H9 (cell line): ENCODE measurements around the gene TLE4. TPM values are rescaled to one million over a fixed set of nuclear protein-coding genes. Genes with fewer than 3 reads are reported as not detected.

ENCODE experiments used
- DNase-seq: peaks from one replicate; pipeline ENCODE4 v3.0.0-alpha.2; 2017
- H2AFZ ChIP-seq: one replicate; pipeline ENCODE4 v1.6.1; 2013; ENCODE audit warnings: mild to moderate bottlenecking, low read length, control low read depth, moderate library complexity
- H2AK5ac ChIP-seq: 2 replicates; pipeline ENCODE4 v1.6.1; 2013; ENCODE audit warnings: low read length, control low read depth, mixed read lengths; ENCODE audit not compliant: insufficient read length
- H2BK120ac ChIP-seq: one replicate; pipeline ENCODE4 v1.6.1; 2013; ENCODE audit warnings: low read depth, mild to moderate bottlenecking, low read length, control low read depth, inconsistent platforms; ENCODE audit not compliant: poor library complexity, severe bottlenecking
- H2BK12ac ChIP-seq: 2 replicates; pipeline ENCODE4 v1.6.1; 2013; ENCODE audit warnings: low read length, control low read depth, mixed read lengths, low read depth; ENCODE audit not compliant: insufficient read length
- H2BK15ac ChIP-seq: 2 replicates; pipeline ENCODE4 v1.6.1; 2013; ENCODE audit warnings: low read depth, low read length, control low read depth
- H2BK20ac ChIP-seq: one replicate; pipeline ENCODE4 v1.6.1; 2013; ENCODE audit warnings: low read depth, mild to moderate bottlenecking, low read length, control low read depth, inconsistent platforms; ENCODE audit not compliant: poor library complexity, severe bottlenecking
- H2BK5ac ChIP-seq: 2 replicates; pipeline ENCODE4 v1.6.1; 2013; ENCODE audit warnings: low read length, control low read depth, mixed read lengths; ENCODE audit not compliant: insufficient read length
- H3K14ac ChIP-seq: 2 replicates; pipeline ENCODE4 v1.6.1; 2013; ENCODE audit warnings: low read length, control low read depth; ENCODE audit not compliant: insufficient read depth
- H3K18ac ChIP-seq: 2 replicates; pipeline ENCODE4 v1.6.1; 2013; ENCODE audit warnings: low read depth, mild to moderate bottlenecking, mixed read lengths, low read length, control low read depth; ENCODE audit not compliant: insufficient read length
- H3K23ac ChIP-seq: 2 replicates; pipeline ENCODE4 v1.6.1; 2013; ENCODE audit warnings: low read length, control low read depth, mixed read lengths, low read depth; ENCODE audit not compliant: insufficient read length
- H3K23me2 ChIP-seq: 2 replicates; pipeline ENCODE4 v1.6.1; 2013; ENCODE audit warnings: low read depth, mild to moderate bottlenecking, mixed read lengths, low read length, control low read depth; ENCODE audit not compliant: insufficient read length, poor library complexity, severe bottlenecking
- H3K27ac ChIP-seq: 2 replicates; pipeline ENCODE4 v1.5.1; 2013; ENCODE audit warnings: low read length, control low read depth, mixed read lengths, low read depth; ENCODE audit not compliant: insufficient read length
- H3K27me3 ChIP-seq: 2 replicates; pipeline ENCODE4 v1.6.1; 2013; ENCODE audit warnings: low read length, control low read depth, inconsistent platforms; ENCODE audit not compliant: insufficient read depth
- H3K4ac ChIP-seq: 2 replicates; pipeline ENCODE4 v1.6.1; 2013; ENCODE audit warnings: low read depth, mild to moderate bottlenecking, control low read depth, inconsistent platforms, low read length, moderate library complexity
- H3K4me1 ChIP-seq: 2 replicates; pipeline ENCODE4 v1.6.1; 2013; ENCODE audit warnings: low read length, control low read depth, inconsistent platforms; ENCODE audit not compliant: insufficient read depth
- H3K4me2 ChIP-seq: 2 replicates; pipeline ENCODE4 v1.6.1; 2013; ENCODE audit warnings: low read length, control low read depth, mixed read lengths; ENCODE audit not compliant: insufficient read length, insufficient read depth
- H3K56ac ChIP-seq: 2 replicates; pipeline ENCODE4 v1.6.1; 2013; ENCODE audit warnings: low read depth, mild to moderate bottlenecking, mixed read lengths, low read length, control low read depth; ENCODE audit not compliant: insufficient read length
- H3K79me1 ChIP-seq: 2 replicates; pipeline ENCODE4 v1.6.1; 2013; ENCODE audit warnings: low read depth, mild to moderate bottlenecking, moderate library complexity, low read length, control low read depth, inconsistent platforms; ENCODE audit not compliant: insufficient read depth, poor library complexity, severe bottlenecking
- H3K79me2 ChIP-seq: 2 replicates; pipeline ENCODE4 v1.6.1; 2013; ENCODE audit warnings: low read length, control low read depth, inconsistent platforms; ENCODE audit not compliant: insufficient read depth
- H3K9ac ChIP-seq: 2 replicates; pipeline ENCODE4 v1.6.1; 2013; ENCODE audit warnings: low read length, control low read depth, mixed read lengths; ENCODE audit not compliant: insufficient read length; ENCODE audit errors: extremely low read depth
- H3K9me3 ChIP-seq: one replicate; pipeline ENCODE4 v1.6.1; 2013; ENCODE audit warnings: low read depth, low read length, inconsistent platforms; ENCODE audit not compliant: control insufficient read depth
- H3T11ph ChIP-seq: one replicate; pipeline ENCODE4 v1.6.1; 2013; ENCODE audit warnings: mild to moderate bottlenecking, low read length, control low read depth, inconsistent platforms
- H4K20me1 ChIP-seq: one replicate; pipeline ENCODE4 v1.6.1; 2013; ENCODE audit not compliant: control insufficient read depth, insufficient read length, insufficient read depth
- H4K5ac ChIP-seq: 2 replicates; pipeline ENCODE4 v1.6.1; 2013; ENCODE audit warnings: low read depth, mild to moderate bottlenecking, mixed read lengths, low read length, control low read depth; ENCODE audit not compliant: insufficient read length
- H4K8ac ChIP-seq: replicated peaks from 2 replicates; pipeline ENCODE4 v1.6.1; 2013; ENCODE audit warnings: low read length, control low read depth, mixed read lengths, low read depth; ENCODE audit not compliant: insufficient read length
- H4K91ac ChIP-seq: 2 replicates; pipeline ENCODE4 v1.6.1; 2013; ENCODE audit warnings: low read depth, mild to moderate bottlenecking, moderate library complexity, mixed read lengths, low read length, control low read depth; ENCODE audit not compliant: insufficient read length
- H3K27ac Mint-ChIP-seq, 3 experiments: 2 replicates in 2 of 3; 3 replicates in 1 of 3; pipeline ENCODE4 v1.8.0; 2020 to 2021; ENCODE audit warnings: mixed read lengths in 3 of 3, mild to moderate bottlenecking in 1 of 3, moderate library complexity in 1 of 3
- H3K27me3 Mint-ChIP-seq: 2 replicates; pipeline ENCODE4 v1.8.0; 2021; ENCODE audit warnings: low read depth, mild to moderate bottlenecking, moderate library complexity, mixed read lengths
- H3K36me3 Mint-ChIP-seq, 3 experiments: 2 replicates in 2 of 3; 3 replicates in 1 of 3; pipeline ENCODE4 v1.8.0; 2020 to 2021; ENCODE audit warnings: low read depth in 3 of 3, mixed read lengths in 3 of 3; ENCODE audit not compliant: insufficient read depth in 1 of 3
- H3K4me1 Mint-ChIP-seq, 2 experiments: 2 replicates each; pipeline ENCODE4 v1.8.0; 2020; ENCODE audit warnings: mixed read lengths in 2 of 2
- H3K4me3 Mint-ChIP-seq, 2 experiments: 2 replicates in 1 of 2; 3 replicates in 1 of 2; pipeline ENCODE4 v1.8.0; 2020 to 2021; ENCODE audit warnings: mild to moderate bottlenecking in 2 of 2, mixed read lengths in 2 of 2, moderate library complexity in 1 of 2
- H3K9me3 Mint-ChIP-seq, 2 experiments: 2 replicates in 1 of 2; 3 replicates in 1 of 2; pipeline ENCODE4 v1.8.0; 2020; ENCODE audit warnings: mild to moderate bottlenecking in 2 of 2, mixed read lengths in 2 of 2, moderate library complexity in 1 of 2
- CTCF ChIP-seq: fragments of 200-600 bp; sonication (generic); conservative IDR thresholded peaks from 3 replicates; pipeline ENCODE4 v1.8.0; 2021; ENCODE audit warnings: antibody characterized with exemption, mild to moderate bottlenecking
- WGBS: extraction: QIAGEN DNeasy Blood & Tissue Kit; methylation state at CpG from one replicate; pipeline ENCODE4 v1.1.7; 2013; ENCODE audit warnings: missing lambda C conversion rate, low lambda C conversion rate, mixed read lengths; ENCODE audit not compliant: insufficient read length; ENCODE audit errors: extremely low coverage; 5-methylcytosine and 5-hydroxymethylcytosine counted together
- total RNA-seq: library from RNA; stranded (reverse); gene quantifications from 2 replicates; pipeline ENCODE4 v1.2.1, GENCODE V29; 2021

TLE4 gene
- total RNA-seq, 1 experiment from 2014 or later: 35.1 TPM

GRCh38 chr9:79686381-79687130, 114.8 kb downstream of the TLE4 start:
- H3K79me1 ChIP-seq: no peaks in the 10 kb centered on the region
- no CpG with 5 or more reads among the region's 8 CpGs for WGBS
- H3K27me3 ChIP-seq: no peaks in the 10 kb centered on the region
- no peak for TF ChIP-seq CTCF
- Mint-ChIP-seq H3K4me3 (no peak overlapping the region), H3K9me3 (no peaks in the 10 kb centered on the region), H3K36me3 (peaks cover 2 to 13% (median 12%) of the 10 kb centered on the region in 3 experiments; a peak in 4 of 7 replicates), H3K27ac (peak overlapping the region in 1 of 3 experiments; percentile 31; a peak in 2 of 7 replicates), H3K27me3 (no peaks in the 10 kb centered on the region), H3K4me1 (peaks cover 15 to 17% of the 10 kb centered on the region in 2 experiments)
- no peak overlapping the region for H3T11ph ChIP-seq
- H3K14ac ChIP-seq: no peak overlapping the region; the same call in 1 of the 2 replicates
- no peak overlapping the region for H2AFZ ChIP-seq
- DNase-seq: no peak
- no peak overlapping the region for H3K4ac ChIP-seq
- no peak overlapping the region for H3K23ac ChIP-seq
- H2BK20ac ChIP-seq: no peak overlapping the region
- H4K8ac ChIP-seq: no peak overlapping the region
- no peak overlapping the region for H3K9ac ChIP-seq
- H4K91ac ChIP-seq: no peak overlapping the region
- no peak overlapping the region for H2AK5ac ChIP-seq
- H3K18ac ChIP-seq: peak overlapping the region; percentile 25
- no peak overlapping the region for H2BK5ac ChIP-seq
- H3K23me2 ChIP-seq: no peaks in the 10 kb centered on the region
- no peak overlapping the region for H3K4me2 ChIP-seq
- H3K9me3 ChIP-seq: no peaks in the 10 kb centered on the region
- H4K5ac ChIP-seq: no peak overlapping the region
- no peaks in the 10 kb centered on the region; the same call in 1 of the 2 replicates for H3K4me1 ChIP-seq
- H2BK12ac ChIP-seq: no peak overlapping the region
- H3K56ac ChIP-seq: no peak overlapping the region
- no peak overlapping the region for H2BK15ac ChIP-seq
- no peak overlapping the region for H3K27ac ChIP-seq
- no peak overlapping the region for H2BK120ac ChIP-seq
- H3K79me2 ChIP-seq: no peaks in the 10 kb centered on the region
- H4K20me1 ChIP-seq: no peaks in the 10 kb centered on the region
